GM12878 (cell line): ENCODE measurements around the gene FNDC11. TPM values are rescaled to one million over a fixed set of nuclear protein-coding genes. Genes with fewer than 3 reads are reported as not detected.
"Not testable (repeated sequence)": the region's sequence is repeated elsewhere in the genome, so short reads cannot be mapped to it uniquely, and the experiment has no call there.

ENCODE experiments used
- ATAC-seq: fragments of 200-7000 bp; cut with Tn5 transposase; 3 replicates; pipeline ENCODE4 v1.9.1; 2020; ENCODE audit warnings: mild to moderate bottlenecking, moderate library complexity
- BruUV-seq: library from RNA; stranded (reverse); fragments of 400-500 nt; replicated peaks from 2 replicates; lab custom pipeline; 2021; lab: Mats Ljungman, UMichigan
- CTCF ChIA-PET: fragments of 300-600 bp; sonication (Branson Sonifier 250); formaldehyde crosslinking; extraction: SDS; loops from one replicate; lab custom pipeline; 2021; ENCODE audit warnings: inconsistent platforms; lab: Yijun Ruan, JAX
- POLR2A ChIA-PET: fragments of 350-600 bp; formaldehyde crosslinking; extraction: SDS; loops from one replicate; lab custom pipeline; 2021; ENCODE audit warnings: inconsistent platforms; lab: Charles Lee
- RAD21 ChIA-PET: fragments of 300-600 bp; sonication (Branson Sonifier 250); formaldehyde crosslinking; loops from one replicate; lab custom pipeline; 2023; ENCODE audit warnings: antibody characterized with exemption; ENCODE audit not compliant: unreplicated experiment; lab: Charles Lee
- SMC1A ChIA-PET: fragments of 300-600 bp; sonication (Branson Sonifier 250); formaldehyde crosslinking; loops from one replicate; lab custom pipeline; 2023; ENCODE audit not compliant: unreplicated experiment, uncharacterized antibody; lab: Charles Lee
- DNase-seq: peaks from one replicate; pipeline ENCODE4 v3.0.0-alpha.2; 2011; ENCODE audit warnings: low read depth, low spot score
- FAIRE-seq: peaks from 3 replicates; lab custom pipeline; 2011; peaks lifted over from hg19 to GRCh38; lab: Jason Lieb, UNC
- H2AFZ ChIP-seq: 2 replicates; pipeline ENCODE4 v1.6.0; 2011; ENCODE audit warnings: low read depth, low read length, control low read depth; ENCODE audit not compliant: control insufficient read depth
- H3K27ac ChIP-seq: 2 replicates; pipeline ENCODE4 v1.5.1; 2011; ENCODE audit warnings: control low read depth; ENCODE audit not compliant: control insufficient read depth, insufficient read depth
- H3K27me3 ChIP-seq, 2 experiments: replicated peaks in 1 of 2; 2 replicates each; pipeline versions ENCODE4 v1.6.0 to v1.6.1; 2011; ENCODE audit warnings: low read length in 1 of 2; ENCODE audit not compliant: control insufficient read depth in 2 of 2, insufficient read depth in 2 of 2
- H3K36me3 ChIP-seq, 2 experiments: 2 replicates each; pipeline ENCODE4 v1.5.1; 2011; ENCODE audit warnings: low read length in 1 of 2; ENCODE audit not compliant: control insufficient read depth in 2 of 2, insufficient read depth in 2 of 2
- H3K4me1 ChIP-seq: 2 replicates; pipeline ENCODE4 v1.6.1; 2011; ENCODE audit warnings: mild to moderate bottlenecking, low read length, moderate library complexity, mixed read lengths; ENCODE audit not compliant: control insufficient read depth, insufficient read depth
- H3K4me2 ChIP-seq: 2 replicates; pipeline ENCODE4 v1.6.0; 2011; ENCODE audit warnings: control low read depth; ENCODE audit not compliant: control insufficient read depth, insufficient read depth
- H3K4me3 ChIP-seq: fragments of 200-600 bp; sonication (generic); 2 replicates; pipeline ENCODE4 v1.5.1; 2016
- H3K79me2 ChIP-seq: 2 replicates; pipeline ENCODE4 v1.6.0; 2011; ENCODE audit warnings: low read length; ENCODE audit not compliant: control insufficient read depth, insufficient read depth
- H3K9ac ChIP-seq: 2 replicates; pipeline ENCODE4 v1.8.0; 2011; ENCODE audit warnings: low read length, control low read depth, mixed read lengths; ENCODE audit not compliant: control insufficient read depth, insufficient read depth
- H3K9me3 ChIP-seq: replicated peaks from 3 replicates; pipeline ENCODE4 v1.5.1; 2011; ENCODE audit warnings: mild to moderate bottlenecking, low read length; ENCODE audit not compliant: control insufficient read depth, insufficient read depth
- H4K20me1 ChIP-seq: 2 replicates; pipeline ENCODE4 v1.6.0; 2011; ENCODE audit not compliant: control insufficient read depth, insufficient read depth
- BHLHE40 ChIP-seq, 2 experiments: fragments of 450-650 bp in 1 of 2; IDR thresholded peaks; 2 replicates each; pipeline ENCODE4 v1.6.1; 2011 to 2017; ENCODE audit warnings: low read depth in 2 of 2, borderline replicate concordance in 1 of 2, improper control_type of control experiment in 1 of 2, low read length in 1 of 2, mild to moderate bottlenecking in 1 of 2
- CREB1 ChIP-seq: IDR thresholded peaks from 2 replicates; pipeline ENCODE4 v1.6.1; 2012; ENCODE audit warnings: low read depth, mild to moderate bottlenecking, inconsistent platforms
- HDGF ChIP-seq: fragments of 450-650 bp; IDR thresholded peaks from 2 replicates; pipeline ENCODE4 v1.6.1; 2016; ENCODE audit warnings: antibody characterized with exemption
- LARP7 ChIP-seq: fragments of 450-650 bp; IDR thresholded peaks from 2 replicates; pipeline ENCODE4 v1.6.1; 2017; ENCODE audit warnings: mild to moderate bottlenecking
- MXI1 ChIP-seq: fragments of 150-350 bp; IDR thresholded peaks from 2 replicates; pipeline ENCODE4 v1.6.1; 2011; ENCODE audit warnings: low read depth, mild to moderate bottlenecking, inconsistent platforms, low read length, improper control_type of control experiment
- POU2F2 ChIP-seq: IDR thresholded peaks from 3 replicates; pipeline ENCODE4 v1.6.1; 2011; ENCODE audit warnings: low read depth, mild to moderate bottlenecking, low read length, borderline replicate concordance
- WGBS: methylation state at CpG from one replicate; pipeline ENCODE4 v1.1.6; 2016; ENCODE audit warnings: low lambda C conversion rate; ENCODE audit not compliant: insufficient replicate concordance, insufficient coverage; ENCODE audit errors: missing lambda C conversion rate; 5-methylcytosine and 5-hydroxymethylcytosine counted together
- in situ Hi-C: fragments of 300-500 bp; cut with MboI; formaldehyde crosslinking; loops from 9 replicates; pipeline ENCODE4 v1.14.3; 2018; ENCODE audit warnings: mixed read lengths
- intact Hi-C: fragments of 100-400 bp; cut with micrococcal nuclease; formaldehyde crosslinking; loops from one replicate; pipeline ENCODE4 v1.14.2; 2022; ENCODE audit not compliant: unreplicated experiment
- polyA plus RNA-seq, 11 experiments: library from polyadenylated mRNA; depleted of rRNA in 4 of 11; unstranded in 6 of 11; stranded (reverse) in 5 of 11; fragments of >200 nt; fragmentation: Nextera tagmentation in 4 of 11; fragmentation: Illumina TruSeq in 1 of 11; extraction: Ambion mirVana in 4 of 11; extraction: Trizol in 1 of 11; gene quantifications; 1 replicate in 1 of 11; 2 replicates in 10 of 11; pipeline versions ENCODE4 v1.2.1 to v1.2.3, GENCODE V29; 2011 to 2016; ENCODE audit warnings: inconsistent platforms in 2 of 11, missing spikeins in 2 of 11, low read depth in 1 of 11
- total RNA-seq, 4 experiments: library from RNA; depleted of rRNA in 3 of 4; stranded (reverse); fragments of >200 nt in 3 of 4; fragmentation: Illumina TruSeq in 1 of 4; extraction: Trizol in 1 of 4; gene quantifications; 2 replicates each; pipeline versions ENCODE4 v1.2.1 to v1.2.3, GENCODE V29; 2013 to 2021
- TF ChIP-seq, protein P1 (sequence below): IDR thresholded peaks from 2 replicates; pipeline ENCODE4 v1.6.1; 2011; ENCODE audit warnings: low read depth, mild to moderate bottlenecking, low read length, moderate library complexity, borderline replicate concordance; ENCODE audit errors: extremely low read depth

Gene FNDC11
- total and polyA plus RNA-seq, 10 of the 15 experiments (the other 5 are each of a cell fraction or from before 2014, with no cell fraction given): 0.09 to 0.72 (median 0.34) TPM; not detected in 2

DNA sequence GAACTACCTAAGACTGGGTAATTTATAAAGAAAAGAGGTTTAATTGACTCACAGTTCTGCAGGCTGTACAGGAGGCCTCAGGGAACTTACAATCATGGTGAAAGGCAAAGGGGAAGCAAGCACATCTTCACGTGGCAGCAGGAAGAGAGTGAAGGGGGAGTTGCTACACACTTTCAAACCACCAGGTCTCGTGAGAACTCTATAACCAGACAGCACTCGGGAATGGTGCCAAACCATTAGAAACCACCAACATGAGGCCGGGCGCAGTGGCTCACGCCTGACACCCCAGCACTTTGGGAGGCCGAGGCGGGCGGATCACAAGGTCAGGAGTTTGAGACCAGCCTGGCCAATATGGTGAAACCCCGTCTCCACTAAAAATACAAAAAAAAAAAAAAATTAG lies 39.4 kb upstream of the FNDC11 start:
- ATAC-seq, RAD21 ChIA-PET, POLR2A ChIA-PET: not testable (repeated sequence)

DNA sequence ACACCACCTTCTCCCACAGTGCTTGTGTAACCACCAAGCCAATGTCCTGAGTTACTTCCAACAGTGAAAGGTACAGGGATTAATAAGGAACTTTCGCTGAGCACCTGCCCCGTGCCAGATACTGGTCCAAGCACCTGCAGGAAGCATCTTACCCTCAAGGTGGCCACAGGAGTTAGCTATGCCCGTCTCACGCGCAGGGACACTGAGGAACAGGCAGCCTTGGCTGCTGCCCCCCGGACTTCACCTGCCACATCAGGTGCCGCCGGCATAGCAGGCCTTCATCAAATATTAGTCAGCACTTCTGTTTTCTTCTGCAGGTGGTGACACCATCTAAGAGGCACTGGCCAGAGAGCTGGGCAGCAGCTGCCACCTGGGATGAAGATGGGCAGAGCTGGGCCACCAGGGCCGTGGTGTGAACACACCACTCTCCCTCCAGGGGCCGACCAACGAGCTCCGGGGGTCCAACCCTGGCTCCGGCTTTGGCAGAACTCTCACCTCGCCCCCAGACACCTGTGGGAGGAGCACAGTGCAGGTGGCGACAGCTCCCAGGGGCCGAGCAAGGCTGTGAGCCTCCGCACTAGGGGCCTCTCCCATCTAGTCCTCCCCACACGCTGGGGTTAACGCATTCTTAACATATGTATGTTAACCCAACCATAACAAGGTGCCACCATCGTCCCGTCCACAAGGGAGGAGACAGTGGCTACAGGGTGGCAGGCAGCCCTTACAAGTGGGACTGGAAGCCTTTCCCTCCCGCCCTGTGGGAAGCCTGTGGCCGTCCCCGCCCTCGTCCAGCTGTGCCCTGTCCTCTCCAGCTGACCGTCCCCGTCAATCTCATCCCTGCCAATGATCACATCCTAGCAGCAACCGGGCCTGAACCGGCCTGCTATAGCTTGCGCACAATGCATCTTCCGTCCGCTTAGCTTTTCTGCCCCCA lies 36.3 kb upstream of the FNDC11 start:
- peaks cover 2% of the 10 kb centered on the region; the same call in 2 of the 3 replicates for H3K9me3 ChIP-seq
- POLR2A ChIA-PET: no interaction called here
- H2AFZ ChIP-seq: no peak overlapping the region
- no peak for DNase-seq
- BruUV-seq: no TSS peak
- TF ChIP-seq POU2F2: no peak
- no peak for TF ChIP-seq HDGF
- TF ChIP-seq, protein P1, sequence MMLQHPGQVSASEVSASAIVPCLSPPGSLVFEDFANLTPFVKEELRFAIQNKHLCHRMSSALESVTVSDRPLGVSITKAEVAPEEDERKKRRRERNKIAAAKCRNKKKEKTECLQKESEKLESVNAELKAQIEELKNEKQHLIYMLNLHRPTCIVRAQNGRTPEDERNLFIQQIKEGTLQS: no peak
- TF ChIP-seq CREB1: no peak
- no peak for TF ChIP-seq LARP7
- no peak for TF ChIP-seq MXI1
- in situ Hi-C loops: no loop called here
- no peak overlapping the region for H3K27ac ChIP-seq
- FAIRE-seq: no peak
- H3K27me3 ChIP-seq: no peaks in the 10 kb centered on the region
- H3K9ac ChIP-seq: no peak overlapping the region
- RAD21 ChIA-PET: interaction anchor here (0.6 to 1.3 kb wide), 2 partner anchors 20 to 21 kb away, joined by 3 read pairs; no protein-coding TSS in a partner anchor
- no peaks in the 10 kb centered on the region for H4K20me1 ChIP-seq
- WGBS: 58% methylated on average over 32 of the region's 32 CpGs
- 0 out of 4 replicates have a peak, but pooled peaks cover 0 to 2% of the 10 kb centered on the region in 2 experiments for H3K36me3 ChIP-seq
- H3K4me2 ChIP-seq: no peak overlapping the region
- SMC1A ChIA-PET: no interaction called here
- intact Hi-C loops: no loop called here
- H3K79me2 ChIP-seq: peaks cover 8% of the 10 kb centered on the region
- peaks cover 4% of the 10 kb centered on the region for H3K4me1 ChIP-seq
- no peak for ATAC-seq
- H3K4me3 ChIP-seq: no peak overlapping the region
- CTCF ChIA-PET: no interaction called here

More for the DNA sequence above, 39.4 kb upstream of the FNDC11 start:
- FAIRE-seq, BruUV-seq, intact Hi-C loops, in situ Hi-C loops, H3K27me3 ChIP-seq, H3K4me3 ChIP-seq, DNase-seq, H3K9ac ChIP-seq, H3K4me2 ChIP-seq, H3K36me3 ChIP-seq, CTCF ChIA-PET, H3K4me1 ChIP-seq, H3K27ac ChIP-seq, H2AFZ ChIP-seq, H3K79me2 ChIP-seq, H3K9me3 ChIP-seq, H4K20me1 ChIP-seq, SMC1A ChIA-PET: not testable (repeated sequence)
- 36% methylated on average over 9 of the region's 10 CpGs for WGBS
- TF ChIP-seq BHLHE40 (IDR thresholded peaks at IDR 0.05; ENCODE audit: borderline replicate concordance in 1 of 2, low read depth in 2 of 2, low read length in 1 of 2): peak in 1 of 2 experiments; percentile 63; a peak in 2 of 4 replicates
